GM19468 (cell line): ENCODE measurements around the gene KIF18A.
"Not testable (repeated sequence)": the region's sequence is repeated elsewhere in the genome, so short reads cannot be mapped to it uniquely, and the experiment has no call there.

ENCODE experiments used
- ATAC-seq: cut with Tn5 transposase; IDR thresholded peaks from one replicate; pipeline ENCODE4 v1.9.1; 2021; ENCODE audit warnings: mild to moderate bottlenecking, moderate library complexity, moderate number of reproducible peaks; ENCODE audit not compliant: unreplicated experiment; ENCODE audit errors: extremely low read depth

Gene KIF18A

GRCh38 chr11:28107191-28107749 lies 686 bp downstream of the KIF18A start:
- no peak for ATAC-seq

- no peak for ATAC-seq
Observed at GRCh38 chr11:28106353-28107043, 1.5 kb downstream of the KIF18A start.

DNA sequence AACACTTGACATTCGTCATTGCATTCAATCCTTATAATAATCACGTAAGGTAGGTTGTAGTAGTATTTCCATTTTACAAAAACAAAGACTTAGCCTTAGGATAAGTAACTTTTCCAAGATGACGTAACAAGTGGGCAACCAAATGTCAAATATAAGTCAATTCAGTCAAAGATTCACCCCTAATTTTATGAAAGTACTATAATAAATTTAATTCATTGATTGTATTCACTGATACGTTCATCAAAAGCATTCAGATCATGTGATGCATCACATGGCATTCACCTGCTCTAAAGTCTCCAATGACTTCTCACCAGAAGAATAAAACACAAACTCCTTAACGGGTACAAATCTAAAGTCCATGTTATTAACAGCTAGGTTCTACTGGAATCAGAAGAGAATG lies 2.1 kb downstream of the KIF18A start:
- no peak for ATAC-seq

GRCh38 chr11:28104984-28105383 lies 3.0 kb downstream of the KIF18A start:
- no peak for ATAC-seq

DNA sequence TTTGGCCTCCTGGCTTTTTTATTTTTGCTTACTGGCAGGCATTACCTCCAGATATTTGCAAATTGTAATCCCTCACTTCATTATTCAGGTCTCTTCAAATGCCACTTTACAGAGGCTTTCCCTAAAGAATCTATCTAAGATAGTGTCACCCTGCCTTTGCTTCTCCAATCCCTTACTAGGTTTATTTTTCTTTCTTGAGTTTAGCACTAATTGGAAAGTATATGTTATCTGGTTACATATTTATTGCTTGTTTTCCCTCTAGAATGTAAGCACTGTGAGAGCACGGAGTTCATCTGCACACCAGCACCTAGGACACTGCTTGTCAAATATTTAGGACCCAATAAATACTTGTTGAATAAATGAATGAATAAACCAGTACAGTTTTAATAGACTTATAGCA lies 3.5 kb downstream of the KIF18A start:
- no peak for ATAC-seq

- ATAC-seq: not testable (repeated sequence)
Observed at GRCh38 chr11:28102300-28102699, 5.7 kb downstream of the KIF18A start.

DNA sequence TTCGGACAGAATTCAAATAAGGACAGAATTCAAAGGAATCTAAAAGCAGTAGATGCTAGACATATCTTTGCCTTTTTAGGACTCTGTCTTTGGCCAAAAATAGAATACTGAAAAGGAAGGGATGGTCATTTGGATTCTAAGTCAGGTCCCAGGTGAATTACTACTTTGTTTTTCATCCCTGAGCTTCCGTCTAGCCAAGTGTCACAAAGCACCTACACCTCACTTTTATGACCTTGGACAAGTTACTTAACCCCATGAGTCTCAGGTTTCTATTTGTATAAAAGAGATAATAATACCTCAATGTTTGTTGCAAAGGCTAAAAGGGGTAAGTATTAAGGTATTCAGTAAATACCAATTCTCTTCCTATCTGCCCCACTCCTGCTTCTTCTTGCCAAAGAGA lies 7.3 kb downstream of the KIF18A start:
- ATAC-seq: no peak

DNA sequence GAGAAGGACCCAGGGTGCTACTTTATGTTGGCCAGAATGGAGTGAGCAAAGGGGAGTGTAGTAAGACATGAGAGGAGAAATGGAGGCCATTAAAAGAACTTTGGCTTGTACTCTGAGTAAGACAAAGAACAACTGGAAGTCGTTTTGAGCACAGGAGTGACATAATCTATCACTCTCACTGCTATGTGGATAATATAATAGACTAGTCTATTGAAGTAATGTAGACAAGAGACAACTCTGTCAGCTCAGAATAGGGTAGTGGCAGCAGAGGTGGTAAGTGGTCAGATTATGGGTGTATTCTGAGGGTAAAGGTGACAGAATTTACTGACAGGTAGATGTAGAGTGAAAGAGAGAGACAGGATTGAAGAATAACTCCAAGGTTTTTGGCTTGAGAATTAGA lies 8.2 kb downstream of the KIF18A start:
- no peak for ATAC-seq

GRCh38 chr11:28098257-28098656 lies 9.7 kb downstream of the KIF18A start:
- no peak for ATAC-seq

GRCh38 chr11:28092786-28093185 lies 15.2 kb downstream of the KIF18A start:
- no peak for ATAC-seq

GRCh38 chr11:28090052-28090749 lies 17.8 kb downstream of the KIF18A start:
- no peak for ATAC-seq

- ATAC-seq: no peak
Observed at GRCh38 chr11:28089378-28089777, 18.6 kb downstream of the KIF18A start.

GRCh38 chr11:28087693-28088092 lies 20.3 kb downstream of the KIF18A start:
- ATAC-seq: not testable (repeated sequence)

- not testable (repeated sequence) for ATAC-seq
Observed at GRCh38 chr11:28087192-28087591, 20.8 kb downstream of the KIF18A start.

DNA sequence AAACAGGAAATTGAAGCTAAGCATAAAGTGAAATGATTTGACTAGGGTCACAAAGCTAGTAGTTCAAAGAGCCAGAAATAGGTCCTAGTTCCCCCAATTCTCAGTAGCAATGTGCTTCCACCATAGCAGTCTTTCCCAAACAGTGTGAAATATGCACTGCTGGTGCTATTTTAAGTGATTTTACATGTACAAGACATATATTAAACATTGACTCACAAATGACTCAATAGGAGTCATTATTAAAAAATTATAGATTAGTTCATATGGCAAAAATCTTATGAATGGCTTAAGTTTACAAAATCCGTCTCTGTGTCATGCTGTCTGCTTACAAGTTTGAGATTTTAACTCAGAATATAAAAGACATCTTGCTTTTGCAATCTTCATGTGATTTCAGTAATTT lies 21.4 kb downstream of the KIF18A start:
- no peak for ATAC-seq

DNA sequence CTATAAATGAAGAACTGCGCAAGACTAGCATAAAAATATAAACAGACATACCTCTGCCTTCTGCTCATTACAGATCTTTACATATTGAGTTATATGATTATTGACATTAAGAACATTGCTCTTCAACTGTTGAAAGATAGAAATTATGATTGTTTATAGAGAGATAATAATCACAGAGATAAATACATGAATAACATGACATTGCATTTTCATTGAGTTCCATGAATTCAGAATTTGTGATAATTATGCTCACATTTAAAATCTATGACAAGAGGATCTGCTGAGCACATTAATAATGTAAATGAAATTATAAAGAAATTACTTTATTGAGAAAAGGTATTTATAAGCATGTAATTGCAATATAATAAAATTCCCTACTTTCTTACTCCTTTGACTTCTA lies 24.8 kb downstream of the KIF18A start:
- no peak for ATAC-seq

- ATAC-seq: no peak
Observed at GRCh38 chr11:28077521-28077920, 30.4 kb downstream of the KIF18A start.

DNA sequence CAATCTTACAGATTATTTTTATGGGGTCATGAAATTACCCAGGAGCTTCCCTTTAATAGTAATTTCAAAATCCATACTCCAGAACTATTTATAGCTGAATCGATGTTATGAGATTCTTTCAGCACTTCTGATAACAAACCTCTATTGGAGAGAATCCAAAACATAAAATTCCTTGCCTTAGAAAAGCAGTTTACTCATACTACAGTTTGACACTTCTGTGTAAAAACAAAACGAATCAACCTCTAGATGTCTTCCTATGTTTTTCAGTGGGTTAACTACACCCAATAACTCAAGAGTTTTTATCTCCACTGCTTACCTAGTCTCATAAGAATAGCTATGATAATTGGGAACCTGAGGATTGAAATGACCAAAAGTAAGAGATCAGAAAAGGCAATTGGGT lies 35.6 kb downstream of the KIF18A start:
- no peak for ATAC-seq

DNA sequence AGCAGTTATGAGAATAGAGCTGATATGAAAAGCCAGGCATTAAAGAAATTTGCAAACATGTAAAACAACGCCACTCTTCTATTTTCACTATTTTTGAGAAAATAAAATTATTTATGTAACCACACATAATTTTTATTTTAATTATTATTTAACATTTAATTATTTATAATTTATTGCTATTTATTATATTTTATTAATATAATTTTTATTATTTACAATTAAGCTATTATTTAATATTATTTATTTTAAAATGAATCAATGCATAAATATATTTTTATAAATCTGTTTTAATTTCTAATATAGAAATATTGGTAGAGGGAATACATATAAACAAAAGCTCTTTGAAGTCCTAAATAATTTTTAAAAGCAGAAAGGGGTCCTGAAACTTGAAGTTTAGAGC lies 36.7 kb downstream of the KIF18A start:
- ATAC-seq: no peak

DNA sequence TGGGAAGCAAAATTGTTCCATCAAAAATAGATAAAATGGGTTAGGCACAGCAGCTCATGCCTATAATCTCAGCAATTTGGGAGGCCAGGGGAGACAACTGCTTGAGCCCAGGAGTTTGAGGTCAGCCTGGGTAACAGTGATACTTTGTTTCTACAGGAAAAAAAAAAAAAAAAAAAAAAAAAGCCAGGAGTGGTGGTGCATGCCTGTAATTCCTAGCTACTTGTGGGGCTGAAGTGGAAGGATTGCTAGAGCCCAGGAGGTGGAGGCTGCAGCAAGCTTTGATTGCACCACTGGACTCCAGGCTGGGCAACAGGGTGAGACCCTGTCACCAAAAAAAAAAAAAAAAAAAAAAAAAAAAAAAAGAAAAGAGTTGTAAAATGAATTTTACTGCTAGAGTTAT lies 49.6 kb downstream of the KIF18A start:
- no peak for ATAC-seq

DNA sequence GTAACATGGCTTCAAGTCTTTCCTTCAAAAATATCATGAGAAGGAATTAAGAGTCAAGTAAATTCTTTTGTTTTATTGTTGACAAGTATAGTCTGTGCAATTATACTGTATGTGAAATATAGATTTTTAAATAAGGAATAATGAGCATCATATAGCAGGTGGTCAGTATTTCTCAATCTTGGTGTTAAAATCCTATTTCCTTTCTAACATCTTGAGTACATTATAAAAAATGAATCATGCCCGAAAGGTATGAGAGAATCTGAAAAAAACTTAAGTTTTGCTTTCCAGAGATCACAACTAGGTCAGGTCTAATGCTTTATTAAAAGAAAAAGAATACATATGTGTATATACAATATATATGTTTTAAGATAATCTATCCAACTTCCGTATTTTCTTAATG lies 53.1 kb downstream of the KIF18A start:
- ATAC-seq: no peak
